Measurements from ENCODE around the gene LUM.

Gene LUM

DNA sequence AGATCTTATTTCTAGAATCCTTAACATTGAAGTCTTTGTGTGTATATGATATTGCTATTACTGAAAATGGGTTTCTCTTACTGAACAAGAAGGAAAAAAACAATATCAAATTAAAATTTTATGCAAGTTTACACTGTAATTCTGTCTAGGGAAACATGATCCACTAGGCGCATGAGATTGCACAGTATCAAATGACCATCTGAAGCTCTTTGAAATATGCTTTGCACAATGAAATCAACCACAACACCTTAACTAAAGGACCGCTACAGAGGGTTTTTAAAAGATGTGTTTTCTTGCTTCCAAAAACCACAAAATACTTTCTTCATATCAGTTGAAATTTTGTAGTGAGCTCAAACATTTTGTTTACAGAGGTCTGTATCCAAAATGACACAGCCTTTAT is 38.4 kb downstream of the LUM start:
- no peak for DNase-seq

DNA sequence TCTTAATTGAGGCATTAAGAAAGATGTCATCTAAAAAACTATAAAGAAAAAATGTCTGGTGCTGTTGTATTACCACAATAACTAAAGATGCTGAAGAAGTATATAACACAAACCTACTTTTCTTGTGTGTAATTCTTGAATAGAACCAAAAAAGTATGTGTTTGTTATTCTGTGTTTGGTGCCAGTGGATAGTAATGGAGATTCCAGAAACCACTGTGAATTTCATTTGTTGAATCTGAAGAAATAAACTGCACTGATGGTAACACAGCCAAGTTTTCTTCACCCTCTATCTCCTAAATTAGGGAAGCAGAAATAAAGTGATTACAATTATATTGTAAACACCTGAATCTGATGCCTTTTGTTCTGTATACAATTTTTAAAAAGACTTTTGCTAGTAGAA is 40.4 kb downstream of the LUM start:
- DNase-seq, result no peak

DNA sequence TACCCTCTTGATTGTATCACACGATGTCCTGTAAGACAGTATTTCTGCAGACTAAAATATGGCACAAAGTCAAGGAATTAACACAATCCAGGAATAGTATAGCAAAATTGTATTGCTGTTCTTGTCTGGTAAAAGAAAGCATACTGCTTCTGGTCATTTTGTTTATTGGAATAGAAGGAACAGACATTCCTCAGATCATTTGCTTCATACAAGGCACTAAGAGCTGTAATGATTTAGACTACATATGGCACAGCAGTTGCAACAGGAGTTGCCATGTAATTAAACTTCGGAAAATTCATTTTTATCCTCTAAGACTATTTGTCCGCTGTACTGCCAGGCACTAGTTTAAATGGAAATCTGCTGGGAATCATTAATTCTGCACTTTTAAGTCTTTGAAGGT is 45.9 kb downstream of the LUM start:
- no peak for DNase-seq

DNA sequence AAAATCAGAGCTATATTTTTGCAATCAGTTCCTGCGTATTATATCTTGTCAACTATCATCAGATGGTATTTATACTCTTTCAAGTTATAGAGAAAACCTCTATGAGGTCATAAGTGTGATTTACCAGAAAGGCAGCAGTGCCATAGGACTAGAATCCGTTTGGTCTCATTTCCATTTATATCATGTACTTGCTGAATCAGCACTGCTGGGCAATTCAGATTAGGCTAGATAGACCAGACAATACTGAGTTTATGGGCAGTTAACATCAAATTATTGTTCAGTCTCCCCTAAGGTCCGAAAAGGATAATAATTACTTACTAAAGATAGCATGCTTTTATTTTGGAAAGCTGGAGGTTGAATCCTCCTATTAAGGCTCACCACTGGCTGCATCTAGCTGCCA is 46.7 kb downstream of the LUM start:
- no peak for DNase-seq

DNA sequence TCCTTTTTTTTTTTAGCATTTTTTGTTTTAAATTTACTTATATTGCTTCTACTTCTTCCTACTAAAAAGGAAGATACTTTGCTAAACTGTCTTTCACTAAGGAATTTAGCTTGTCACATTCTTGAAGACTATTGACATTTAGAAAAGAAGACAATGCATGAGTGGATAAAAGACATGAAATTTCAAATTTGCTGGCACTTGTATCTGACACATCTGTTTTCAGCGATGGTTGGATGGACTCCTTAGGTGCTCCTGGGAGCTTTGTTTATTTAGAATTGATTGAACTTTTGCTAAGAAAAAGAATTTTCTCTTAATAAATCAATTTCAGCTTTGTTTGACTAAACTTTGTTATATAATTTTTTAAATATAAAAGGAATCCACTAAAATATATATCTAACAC is 50.2 kb downstream of the LUM start:
- DNase-seq, result no peak

DNA sequence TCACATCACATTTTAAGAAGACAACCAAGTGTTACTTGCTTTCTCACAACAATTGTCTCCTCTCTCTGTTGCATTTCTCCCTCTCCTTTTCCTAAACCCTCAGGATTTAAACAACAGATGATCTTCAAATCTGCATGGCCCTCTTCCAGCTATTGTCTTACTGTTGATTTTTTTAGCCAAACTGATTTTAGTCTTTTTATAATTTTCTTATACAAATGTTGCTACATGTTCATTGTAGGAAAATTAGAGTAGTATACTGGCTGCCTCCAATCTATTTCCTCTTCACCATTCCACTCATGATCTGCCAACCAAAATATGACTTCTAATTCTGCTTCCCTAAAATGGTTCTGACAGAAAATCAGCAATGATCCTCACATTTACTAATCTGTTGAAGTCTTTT is 52.1 kb downstream of the LUM start:
- no peak for DNase-seq

DNA sequence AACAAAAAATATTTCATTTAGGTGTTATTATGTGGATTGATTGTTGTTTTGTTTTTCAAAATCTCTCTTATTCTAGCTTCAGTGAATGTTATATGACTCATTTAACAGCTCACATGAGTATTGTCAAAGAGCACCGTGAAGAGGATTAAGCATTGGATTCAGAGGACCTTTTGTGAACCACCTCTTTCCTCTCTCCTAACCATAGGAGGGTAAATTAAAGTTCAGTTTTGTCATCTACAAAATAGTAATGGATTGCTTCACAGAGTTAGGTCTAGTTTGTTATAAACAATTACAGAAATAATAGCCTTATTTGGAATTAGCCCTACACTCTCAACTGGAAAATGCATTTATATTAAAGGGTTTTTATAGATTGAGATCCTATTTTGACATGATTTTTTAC is 52.5 kb downstream of the LUM start:
- no peak for DNase-seq

DNA sequence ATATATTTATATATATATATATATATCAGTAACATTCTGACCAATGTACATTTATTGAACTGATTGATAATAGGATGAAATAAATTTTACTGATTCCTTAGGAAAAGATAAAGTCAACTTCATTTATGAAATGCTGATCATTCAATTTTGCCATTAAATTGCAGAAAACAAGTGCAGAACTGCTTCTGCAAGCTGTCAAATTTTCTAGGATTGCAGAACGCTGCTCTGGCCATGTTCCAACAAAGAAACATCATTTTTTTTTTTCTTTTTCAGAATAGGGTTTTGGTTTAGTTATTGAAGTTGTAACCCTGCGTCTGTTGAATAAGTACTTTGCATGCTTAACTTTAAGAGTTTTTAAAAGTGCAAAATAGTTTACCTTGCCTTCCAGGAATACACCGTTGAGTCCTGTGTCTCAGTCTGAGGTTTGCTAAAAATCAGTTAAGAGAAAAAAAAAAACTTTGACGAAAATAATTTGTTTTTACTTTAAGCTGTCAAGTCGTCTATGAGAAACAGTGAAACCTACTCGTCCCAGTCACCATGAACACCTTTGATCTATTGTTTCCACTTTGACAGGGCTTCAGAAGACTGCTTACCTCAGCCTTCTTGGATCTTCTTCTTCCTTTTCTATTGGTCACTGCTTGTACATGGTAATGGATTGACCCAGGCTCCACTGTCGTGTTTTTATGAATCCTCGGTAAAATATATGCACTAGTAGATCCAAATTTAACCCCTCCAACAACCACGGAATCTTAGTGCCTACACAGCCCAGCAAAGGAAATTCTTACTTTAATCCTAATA is 53.7 kb downstream of the LUM start, which contains the start of gene KERA:
Gene KERA (minus strand): TSS at position 657 of the 798 bp plus-strand sequence. CDS start 1,743 bp downstream, outside the sequence.
- no peak for DNase-seq

DNA sequence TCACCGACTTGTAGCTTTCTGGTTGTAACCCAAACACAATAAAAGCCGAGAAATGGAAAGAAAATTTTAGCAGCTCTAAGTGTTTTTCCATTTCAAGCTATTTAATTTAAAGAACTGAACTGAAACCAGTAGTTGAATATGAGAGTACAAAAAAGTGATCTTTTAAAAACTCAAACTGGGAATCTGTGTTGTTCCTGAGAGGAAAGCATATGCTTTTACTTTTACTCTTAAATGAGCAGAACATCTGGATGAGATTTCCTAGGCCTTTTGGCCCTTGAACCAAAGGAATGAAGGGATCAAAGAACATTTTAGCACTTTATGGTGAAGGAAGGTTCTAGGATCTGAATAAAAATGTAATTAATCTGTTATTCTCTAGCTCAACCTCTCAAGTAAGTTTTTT is 54.8 kb downstream of the LUM start:
- no peak for DNase-seq

DNA sequence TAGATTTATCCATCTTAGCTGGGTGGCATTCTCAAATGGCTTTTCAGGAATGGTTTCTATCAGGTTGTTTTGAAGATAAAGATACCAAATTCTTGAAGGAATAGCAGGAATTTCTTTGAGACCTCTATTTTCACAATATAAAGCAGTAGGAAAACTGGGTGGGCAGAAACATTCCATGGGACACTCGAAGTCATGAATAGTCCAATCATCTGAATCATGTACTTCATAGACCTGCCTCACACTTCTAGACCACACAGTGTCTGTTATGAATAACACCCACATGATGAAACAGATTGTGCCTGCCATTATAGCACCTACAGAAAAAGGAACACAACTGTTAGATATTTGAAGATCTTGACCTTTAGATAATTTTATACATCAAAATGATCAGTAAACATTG is 55.3 kb downstream of the LUM start:
- DNase-seq, result no peak

DNA sequence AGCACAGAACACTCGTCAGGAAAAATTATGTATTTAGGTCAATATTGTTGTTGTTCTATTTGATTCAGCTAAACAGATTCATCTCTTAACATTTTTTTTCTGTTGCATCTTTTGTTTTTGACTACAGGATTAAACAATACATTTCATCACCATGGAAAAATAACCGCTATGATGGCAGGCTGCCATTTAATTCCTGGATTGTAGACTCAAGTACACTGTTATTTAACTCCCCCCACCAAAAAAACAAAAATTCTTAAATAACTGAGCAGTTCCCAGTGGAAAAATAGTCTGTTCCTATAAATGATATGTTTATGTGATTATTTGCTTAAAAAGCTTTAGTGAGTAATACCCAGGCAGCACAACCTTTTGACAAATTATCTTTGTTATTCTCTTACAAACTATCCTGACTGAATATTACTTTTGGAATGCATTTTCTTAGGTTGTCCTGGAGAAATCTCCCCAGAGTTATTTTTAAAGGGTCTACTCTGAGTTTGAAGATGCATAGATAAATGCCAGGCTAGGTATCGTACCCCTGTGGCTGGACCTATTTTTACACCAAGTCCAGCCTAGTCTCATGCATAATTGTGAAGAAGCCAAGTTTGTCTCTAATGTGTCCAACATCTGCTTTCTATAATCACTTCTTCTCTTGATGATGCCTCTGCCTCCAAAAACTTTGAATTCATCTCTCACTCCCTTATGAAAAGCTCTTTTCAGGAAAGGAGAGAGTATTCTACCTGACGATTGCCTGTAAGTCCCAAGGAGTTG is 57.2 kb downstream of the LUM start:
- peak; percentile 47 for DNase-seq
